Activated naive CD8-positive, alpha-beta T cell (primary cell): ENCODE results near the gene CRTC2.

ENCODE experiments used
- H3K27ac Mint-ChIP-seq: one replicate; pipeline ENCODE4 v1.8.0; 2021; ENCODE audit warnings: mixed read lengths
- H3K27me3 Mint-ChIP-seq: one replicate; pipeline ENCODE4 v1.8.0; 2021; ENCODE audit warnings: mixed read lengths
- H3K36me3 Mint-ChIP-seq: one replicate; pipeline ENCODE4 v1.8.0; 2021; ENCODE audit warnings: mixed read lengths
- H3K4me1 Mint-ChIP-seq: one replicate; pipeline ENCODE4 v1.8.0; 2021; ENCODE audit warnings: low read depth, mixed read lengths
- H3K4me3 Mint-ChIP-seq: one replicate; pipeline ENCODE4 v1.8.0; 2021; ENCODE audit warnings: mild to moderate bottlenecking, mixed read lengths
- H3K9me3 Mint-ChIP-seq: one replicate; pipeline ENCODE4 v1.8.0; 2021; ENCODE audit warnings: low read depth, mixed read lengths

Gene CRTC2

GRCh38 chr1:153963030-153963849 is 4.8 kb upstream of the CRTC2 start, which contains the start of gene SLC39A1:
TSS of gene SLC39A1 (minus strand) at chr1:153963537. CDS start at chr1:153962715, 822 bp downstream.
- Mint-ChIP-seq H3K27ac (peak within 1 kb of the TSS; percentile 99), H3K9me3 (no peaks in the 10 kb centered on the region), H3K4me1 (peaks cover 55% of the 10 kb centered on the region), H3K27me3 (no peaks in the 10 kb centered on the region), H3K4me3 (peak within 1 kb of the TSS; percentile 98), H3K36me3 (no peaks in the 10 kb centered on the region)

GRCh38 chr1:153962088-153963029 is 3.9 kb upstream of the CRTC2 start:
- no peaks in the 10 kb centered on the region for H3K9me3 Mint-ChIP-seq
- peaks cover 48% of the 10 kb centered on the region for H3K4me1 Mint-ChIP-seq
- peak overlapping the region; percentile 98 for H3K4me3 Mint-ChIP-seq
- H3K36me3 Mint-ChIP-seq = no peaks in the 10 kb centered on the region
- no peaks in the 10 kb centered on the region for H3K27me3 Mint-ChIP-seq
- H3K27ac Mint-ChIP-seq = peak overlapping the region; percentile 99

GRCh38 chr1:153961421-153961820 is 3.0 kb upstream of the CRTC2 start:
- Mint-ChIP-seq H3K27me3 (no peaks in the 10 kb centered on the region), H3K9me3 (no peaks in the 10 kb centered on the region), H3K4me1 (peaks cover 49% of the 10 kb centered on the region), H3K4me3 (peak overlapping the region; percentile 98), H3K36me3 (no peaks in the 10 kb centered on the region), H3K27ac (peak overlapping the region; percentile 99)

- Mint-ChIP-seq H3K4me3 (no peak overlapping the region), H3K27ac (no peak overlapping the region), H3K27me3 (no peaks in the 10 kb centered on the region), H3K4me1 (peaks cover 48% of the 10 kb centered on the region), H3K36me3 (no peaks in the 10 kb centered on the region), H3K9me3 (no peaks in the 10 kb centered on the region)
Observed at GRCh38 chr1:153960206-153960605, 1.8 kb upstream of the CRTC2 start.

GRCh38 chr1:153959454-153959853 is 1.0 kb upstream of the CRTC2 start:
- peak overlapping the region; percentile 61 for H3K27ac Mint-ChIP-seq
- no peaks in the 10 kb centered on the region for H3K9me3 Mint-ChIP-seq
- peaks cover 54% of the 10 kb centered on the region for H3K4me1 Mint-ChIP-seq
- no peaks in the 10 kb centered on the region for H3K27me3 Mint-ChIP-seq
- no peaks in the 10 kb centered on the region for H3K36me3 Mint-ChIP-seq
- peak overlapping the region; percentile 8 for H3K4me3 Mint-ChIP-seq

- Mint-ChIP-seq H3K4me3 (peak overlapping the region; percentile 100), H3K27me3 (no peaks in the 10 kb centered on the region), H3K36me3 (peaks cover 3% of the 10 kb centered on the region), H3K4me1 (peaks cover 55% of the 10 kb centered on the region), H3K27ac (peak overlapping the region; percentile 96), H3K9me3 (no peaks in the 10 kb centered on the region)
Observed at GRCh38 chr1:153958961-153959260, 499 bp upstream of the CRTC2 start.

- Mint-ChIP-seq H3K9me3 (no peaks in the 10 kb centered on the region), H3K27me3 (no peaks in the 10 kb centered on the region), H3K4me1 (peaks cover 53% of the 10 kb centered on the region), H3K36me3 (peaks cover 3% of the 10 kb centered on the region), H3K27ac (peak overlapping the region; percentile 96), H3K4me3 (peak overlapping the region; percentile 100)
Observed at GRCh38 chr1:153957744-153958110, 685 bp downstream of the CRTC2 start.

- H3K27me3 Mint-ChIP-seq = no peaks in the 10 kb centered on the region
- H3K36me3 Mint-ChIP-seq = peaks cover 3% of the 10 kb centered on the region
- peaks cover 47% of the 10 kb centered on the region for H3K4me1 Mint-ChIP-seq
- H3K9me3 Mint-ChIP-seq = no peaks in the 10 kb centered on the region
- H3K27ac Mint-ChIP-seq = peak overlapping the region; percentile 96
- H3K4me3 Mint-ChIP-seq = peak overlapping the region; percentile 100
Observed at GRCh38 chr1:153956997-153957715, 1.3 kb downstream of the CRTC2 start.

- H3K36me3 Mint-ChIP-seq = peaks cover 4% of the 10 kb centered on the region
- H3K9me3 Mint-ChIP-seq = no peaks in the 10 kb centered on the region
- peak overlapping the region; percentile 27 for H3K4me3 Mint-ChIP-seq
- H3K27me3 Mint-ChIP-seq = no peaks in the 10 kb centered on the region
- H3K27ac Mint-ChIP-seq = peak overlapping the region; percentile 91
- peaks cover 40% of the 10 kb centered on the region for H3K4me1 Mint-ChIP-seq
Observed at GRCh38 chr1:153954826-153955225, 3.6 kb downstream of the CRTC2 start.

GRCh38 chr1:153953859-153954365 is 4.5 kb downstream of the CRTC2 start:
- peak overlapping the region; percentile 27 for H3K4me3 Mint-ChIP-seq
- peaks cover 4% of the 10 kb centered on the region for H3K36me3 Mint-ChIP-seq
- H3K4me1 Mint-ChIP-seq = peaks cover 39% of the 10 kb centered on the region
- peak overlapping the region; percentile 91 for H3K27ac Mint-ChIP-seq
- no peaks in the 10 kb centered on the region for H3K9me3 Mint-ChIP-seq
- no peaks in the 10 kb centered on the region for H3K27me3 Mint-ChIP-seq

- Mint-ChIP-seq H3K27me3 (no peaks in the 10 kb centered on the region), H3K36me3 (peaks cover 7% of the 10 kb centered on the region), H3K4me1 (peaks cover 37% of the 10 kb centered on the region), H3K9me3 (no peaks in the 10 kb centered on the region), H3K27ac (no peak overlapping the region), H3K4me3 (no peak overlapping the region)
Observed at GRCh38 chr1:153951801-153952200, 6.6 kb downstream of the CRTC2 start.

- H3K27me3 Mint-ChIP-seq = no peaks in the 10 kb centered on the region
- peaks cover 31% of the 10 kb centered on the region for H3K4me1 Mint-ChIP-seq
- H3K9me3 Mint-ChIP-seq = no peaks in the 10 kb centered on the region
- peaks cover 7% of the 10 kb centered on the region for H3K36me3 Mint-ChIP-seq
- H3K27ac Mint-ChIP-seq = peak overlapping the region; percentile 55
- H3K4me3 Mint-ChIP-seq = no peak overlapping the region
Observed at GRCh38 chr1:153951183-153951582, 7.2 kb downstream of the CRTC2 start.

- Mint-ChIP-seq H3K27me3 (no peaks in the 10 kb centered on the region), H3K27ac (peak within 1 kb of the TSS; percentile 91), H3K9me3 (no peaks in the 10 kb centered on the region), H3K36me3 (peaks cover 4% of the 10 kb centered on the region), H3K4me1 (peaks cover 27% of the 10 kb centered on the region), H3K4me3 (peak within 1 kb of the TSS; percentile 92)
Observed at GRCh38 chr1:153946622-153947241, 11.7 kb downstream of the CRTC2 start, which contains the start of gene DENND4B. TSS of gene DENND4B (minus strand) at chr1:153946718. CDS start at chr1:153944374, 2,344 bp downstream.
